Transverse colon (tissue), 4 donors: ENCODE data around the gene BPIFB3.

Experiments
- EP300 ChIP-seq: sonication (generic); formaldehyde crosslinking; IDR thresholded peaks from one replicate; pipeline ENCODE4 v1.6.1; 2017; ENCODE audit warnings: antibody characterized with exemption, low read depth
- POLR2A ChIP-seq: fragments of 450-650 bp; IDR thresholded peaks from one replicate; pipeline ENCODE4 v1.6.1; 2016; ENCODE audit warnings: antibody characterized with exemption, mild to moderate bottlenecking, moderate library complexity
- POLR2AphosphoS5 ChIP-seq, 3 donors: sonication (generic); formaldehyde crosslinking; IDR thresholded peaks; one replicate each; pipeline ENCODE4 v1.6.1; 2016; ENCODE audit warnings: antibody characterized with exemption in 3 of 3
- TF ChIP-seq, protein P1 (sequence below), 5 experiments: fragments of 200-600 bp in 3 of 5; fragments of 450-650 bp in 2 of 5; sonication (generic) in 3 of 5; IDR thresholded peaks; 1 replicate in 2 of 5; 2 replicates in 3 of 5; pipeline ENCODE4 v1.5.1; 2016 to 2017; ENCODE audit warnings: antibody characterized with exemption in 5 of 5, inconsistent platforms in 3 of 5, mild to moderate bottlenecking in 2 of 5, moderate library complexity in 1 of 5

DNA sequence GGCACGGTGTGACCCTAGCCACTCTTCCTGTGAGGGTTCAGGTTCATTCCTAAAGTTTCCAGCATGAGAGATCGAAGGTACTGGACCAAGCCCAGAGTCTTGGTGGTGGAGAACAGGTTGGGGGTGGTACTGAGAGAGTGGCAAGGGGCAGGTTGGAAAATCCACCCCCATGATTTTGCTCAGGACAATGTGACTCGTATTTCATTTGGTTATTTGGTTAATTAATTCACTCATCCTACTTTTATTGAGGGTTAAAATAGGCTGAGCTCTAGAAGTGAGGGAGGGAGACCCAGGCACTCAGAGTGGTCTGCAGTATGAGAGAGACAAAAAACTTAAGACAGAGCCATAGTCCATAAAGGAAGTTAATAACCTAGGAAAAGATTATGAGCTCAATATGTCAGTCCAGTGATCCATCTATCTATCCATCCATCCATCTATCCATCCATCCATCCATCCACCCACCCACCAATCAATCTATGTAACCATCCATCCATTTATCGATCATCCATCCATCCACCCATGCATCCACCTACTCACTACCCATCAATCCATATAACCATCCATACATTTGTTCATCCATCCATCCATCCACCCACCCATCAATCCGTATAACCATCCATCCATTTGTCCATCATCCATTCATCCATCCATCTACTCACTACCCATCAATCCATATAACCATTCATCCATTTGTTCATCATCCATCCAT lies 28.9 kb upstream of the BPIFB3 start:
- TF ChIP-seq, protein P1, sequence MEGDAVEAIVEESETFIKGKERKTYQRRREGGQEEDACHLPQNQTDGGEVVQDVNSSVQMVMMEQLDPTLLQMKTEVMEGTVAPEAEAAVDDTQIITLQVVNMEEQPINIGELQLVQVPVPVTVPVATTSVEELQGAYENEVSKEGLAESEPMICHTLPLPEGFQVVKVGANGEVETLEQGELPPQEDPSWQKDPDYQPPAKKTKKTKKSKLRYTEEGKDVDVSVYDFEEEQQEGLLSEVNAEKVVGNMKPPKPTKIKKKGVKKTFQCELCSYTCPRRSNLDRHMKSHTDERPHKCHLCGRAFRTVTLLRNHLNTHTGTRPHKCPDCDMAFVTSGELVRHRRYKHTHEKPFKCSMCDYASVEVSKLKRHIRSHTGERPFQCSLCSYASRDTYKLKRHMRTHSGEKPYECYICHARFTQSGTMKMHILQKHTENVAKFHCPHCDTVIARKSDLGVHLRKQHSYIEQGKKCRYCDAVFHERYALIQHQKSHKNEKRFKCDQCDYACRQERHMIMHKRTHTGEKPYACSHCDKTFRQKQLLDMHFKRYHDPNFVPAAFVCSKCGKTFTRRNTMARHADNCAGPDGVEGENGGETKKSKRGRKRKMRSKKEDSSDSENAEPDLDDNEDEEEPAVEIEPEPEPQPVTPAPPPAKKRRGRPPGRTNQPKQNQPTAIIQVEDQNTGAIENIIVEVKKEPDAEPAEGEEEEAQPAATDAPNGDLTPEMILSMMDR (IDR thresholded peaks at IDR 0.05), result no peak
- TF ChIP-seq POLR2A (no peak), EP300 (no peak), POLR2AphosphoS5 (IDR thresholded peaks at IDR 0.05) (no peak)
